ENCODE data around the gene VPS52.

GRCh38 chr6:33202799-33203198 lies 68.9 kb downstream of the VPS52 start:
- TF ChIP-seq, protein P1, sequence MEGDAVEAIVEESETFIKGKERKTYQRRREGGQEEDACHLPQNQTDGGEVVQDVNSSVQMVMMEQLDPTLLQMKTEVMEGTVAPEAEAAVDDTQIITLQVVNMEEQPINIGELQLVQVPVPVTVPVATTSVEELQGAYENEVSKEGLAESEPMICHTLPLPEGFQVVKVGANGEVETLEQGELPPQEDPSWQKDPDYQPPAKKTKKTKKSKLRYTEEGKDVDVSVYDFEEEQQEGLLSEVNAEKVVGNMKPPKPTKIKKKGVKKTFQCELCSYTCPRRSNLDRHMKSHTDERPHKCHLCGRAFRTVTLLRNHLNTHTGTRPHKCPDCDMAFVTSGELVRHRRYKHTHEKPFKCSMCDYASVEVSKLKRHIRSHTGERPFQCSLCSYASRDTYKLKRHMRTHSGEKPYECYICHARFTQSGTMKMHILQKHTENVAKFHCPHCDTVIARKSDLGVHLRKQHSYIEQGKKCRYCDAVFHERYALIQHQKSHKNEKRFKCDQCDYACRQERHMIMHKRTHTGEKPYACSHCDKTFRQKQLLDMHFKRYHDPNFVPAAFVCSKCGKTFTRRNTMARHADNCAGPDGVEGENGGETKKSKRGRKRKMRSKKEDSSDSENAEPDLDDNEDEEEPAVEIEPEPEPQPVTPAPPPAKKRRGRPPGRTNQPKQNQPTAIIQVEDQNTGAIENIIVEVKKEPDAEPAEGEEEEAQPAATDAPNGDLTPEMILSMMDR (IDR thresholded peaks at IDR 0.05): no peak
- no peak for TF ChIP-seq EZH2 (IDR thresholded peaks at IDR 0.05; ENCODE audit: borderline replicate concordance, insufficient read depth, low read depth, low read length, poor library complexity, severe bottlenecking)

Measured in B cell (primary cell).